Measurements from ENCODE around the gene GYS2. TPM values are rescaled to one million over a fixed set of nuclear protein-coding genes. Genes with fewer than 3 reads are reported as not detected.

The GYS2 gene
- total and polyA plus RNA-seq, 2 of the 4 experiments (the other 2 are of a cell fraction) = not detected

DNA sequence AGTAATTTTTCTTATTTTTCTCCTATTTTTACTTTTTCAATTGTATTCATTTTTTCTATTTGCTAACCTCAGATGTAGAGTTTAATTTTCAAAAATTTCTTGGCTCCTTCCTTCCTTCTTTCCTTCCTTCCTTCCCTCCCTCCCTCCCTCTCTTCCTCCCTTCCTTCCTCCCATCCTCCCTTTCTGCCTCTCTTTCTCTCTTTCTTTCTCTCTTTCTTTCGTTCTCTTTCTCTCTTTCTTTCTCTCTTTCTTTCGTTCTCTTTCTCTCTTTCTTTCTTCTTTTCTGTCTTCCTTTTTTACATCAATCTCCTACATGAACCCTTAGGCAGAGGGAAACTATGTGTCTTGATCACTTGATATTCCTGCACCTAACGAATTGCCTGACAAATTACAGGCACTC lies 12.4 kb upstream of the GYS2 start:
- Histone ChIP-seq H3K4ac (ENCODE audit: low read depth, low read length) (no peak overlapping the region), H3K9me3 (ENCODE audit: control insufficient read depth, insufficient read depth, low read length) (no peaks in the 10 kb centered on the region), H3K9me1 (ENCODE audit: insufficient read depth, low read length) (no peaks in the 10 kb centered on the region), H3K23ac (ENCODE audit: low read depth, low read length) (no peak overlapping the region), H3K4me3 (ENCODE audit: insufficient read depth, low read depth, low read length) (no peak overlapping the region), H3K18ac (ENCODE audit: low read depth, low read length) (no peak overlapping the region), H2BK15ac (ENCODE audit: low read depth, low read length) (no peak overlapping the region), H3K9ac (ENCODE audit: low read depth, low read length) (no peak overlapping the region), H4K20me1 (ENCODE audit: insufficient read depth, low read length) (no peaks in the 10 kb centered on the region), H3K36me3 (ENCODE audit: control insufficient read depth, insufficient read depth, low read length) (no peaks in the 10 kb centered on the region), H2AK9ac (replicated peaks; ENCODE audit: low read depth, low read length, poor library complexity) (no peak overlapping the region), H4K5ac (ENCODE audit: low read depth, low read length) (no peak overlapping the region), H4K8ac (ENCODE audit: low read depth in 2 of 2, low read length in 2 of 2) (no peak overlapping the region), H3K4me2 (ENCODE audit: low read depth, low read length) (no peak overlapping the region), H2BK20ac (ENCODE audit: low read depth, low read length) (no peak overlapping the region), H4K91ac (ENCODE audit: insufficient read depth, low read depth, low read length) (no peak overlapping the region), H2AFZ (replicated peaks; ENCODE audit: low read length, poor library complexity) (no peak overlapping the region), H3K27me3 (ENCODE audit: control insufficient read depth, insufficient read depth, low read length) (no peaks in the 10 kb centered on the region; the same call in 1 of the 2 replicates), H3K14ac (replicated peaks; ENCODE audit: low read depth, low read length) (no peak overlapping the region), H3K79me1 (ENCODE audit: low read depth in 1 of 2, low read length in 2 of 2) (no peaks in the 10 kb centered on the region), H3K56ac (ENCODE audit: extremely low read depth, insufficient read depth, low read length) (no peak overlapping the region), H2BK120ac (ENCODE audit: low read depth, low read length) (no peak overlapping the region), H2BK5ac (ENCODE audit: low read depth, low read length, poor library complexity, severe bottlenecking) (no peak overlapping the region), H3K27ac (ENCODE audit: insufficient read depth, low read length) (no peak overlapping the region), H3K4me1 (ENCODE audit: control insufficient read depth, insufficient read depth, low read length) (no peaks in the 10 kb centered on the region), H2AK5ac (ENCODE audit: low read depth, low read length) (no peak overlapping the region)
- DNase-seq (no peak), ATAC-seq (ENCODE audit: low read depth) (no peak)
- intact Hi-C loops (cut with micrococcal nuclease) = no loop called here
- TF ChIP-seq MXI1 (IDR thresholded peaks at IDR 0.05; ENCODE audit: borderline replicate concordance, low read depth, low read length) = no peak
- no peak for TF ChIP-seq CHD1 (IDR thresholded peaks at IDR 0.05; ENCODE audit: low read depth, low read length)
- no peak for TF ChIP-seq RCOR1 (IDR thresholded peaks at IDR 0.05; ENCODE audit: insufficient replicate concordance, low read length)
- no peak for TF ChIP-seq RFX5 (IDR thresholded peaks at IDR 0.05; ENCODE audit: low read depth, low read length)
- no peak for TF ChIP-seq MAFK (IDR thresholded peaks at IDR 0.05; ENCODE audit: low read depth, low read length)
- no peak for TF ChIP-seq CEBPB (IDR thresholded peaks at IDR 0.05; ENCODE audit: low read depth, low read length)
- no peak for TF ChIP-seq NFE2L2 (IDR thresholded peaks at IDR 0.05; ENCODE audit: low read depth, low read length)
- no peak for TF ChIP-seq MAZ (IDR thresholded peaks at IDR 0.05; ENCODE audit: borderline replicate concordance, low read depth, low read length)
- ChIA-PET POLR2A (ENCODE audit: unreplicated experiment) (no interaction called here), CTCF (no interaction called here)
- in situ Hi-C loops (cut with MboI; ENCODE audit: low sequenced_read_pairs) = no loop called here
- WGBS, 2 experiments (ENCODE audit: extremely low coverage in 2 of 2, insufficient read length in 1 of 2) = 86% methylated on average over 1 of the region's 3 CpGs; no CpG with 5 or more reads in 1 of the 2 experiments
- dilution Hi-C loops (cut with HindIII; ENCODE audit: low sequenced_read_pairs, unreplicated experiment) = no loop called here
- BruUV-seq (replicated peaks) = no TSS peak

Measured in IMR-90 (cell line).